GM23338 (cell line): ENCODE results near the gene NRG3. TPM values are rescaled to one million over a fixed set of nuclear protein-coding genes. Genes with fewer than 3 reads are reported as not detected.

ENCODE experiments used
- ATAC-seq: fragments of 200-7000 bp; cut with Tn5 transposase; 3 replicates; pipeline ENCODE4 v1.9.1; 2020
- DNase-seq: peaks from one replicate; pipeline ENCODE4 v3.0.0-alpha.2; 2015; ENCODE audit warnings: low spot score
- H2AFZ ChIP-seq: fragments of 200-600 bp; sonication (generic); 2 replicates; pipeline ENCODE4 v1.8.0; 2016; ENCODE audit warnings: antibody characterized with exemption, mild to moderate bottlenecking, moderate library complexity
- H3F3A ChIP-seq: fragments of 200-600 bp; sonication (generic); replicated peaks from 2 replicates; pipeline ENCODE4 v1.8.0; 2017; ENCODE audit warnings: antibody characterized with exemption, mixed run types, low read depth
- H3K27ac ChIP-seq: fragments of 200-600 bp; sonication (generic); 2 replicates; pipeline ENCODE4 v1.6.1; 2016; ENCODE audit warnings: low read depth
- H3K27me3 ChIP-seq: fragments of 200-600 bp; sonication (generic); 2 replicates; pipeline ENCODE4 v1.8.0; 2016; ENCODE audit warnings: mild to moderate bottlenecking, mixed run types, moderate library complexity; ENCODE audit not compliant: insufficient read depth
- H3K36me3 ChIP-seq: fragments of 200-600 bp; sonication (generic); 2 replicates; pipeline ENCODE4 v1.8.0; 2016; ENCODE audit warnings: mild to moderate bottlenecking; ENCODE audit not compliant: insufficient read depth
- H3K4me1 ChIP-seq: fragments of 200-600 bp; sonication (generic); 2 replicates; pipeline ENCODE4 v1.8.0; 2016; ENCODE audit warnings: mild to moderate bottlenecking, moderate library complexity; ENCODE audit not compliant: insufficient read depth
- H3K4me2 ChIP-seq: fragments of 200-600 bp; sonication (generic); 2 replicates; pipeline ENCODE4 v1.7.1; 2017; ENCODE audit warnings: mixed run types
- H3K4me3 ChIP-seq: fragments of 200-600 bp; sonication (generic); 2 replicates; pipeline ENCODE4 v1.6.1; 2016; ENCODE audit warnings: mixed run types
- H3K79me2 ChIP-seq: fragments of 200-600 bp; sonication (generic); replicated peaks from 2 replicates; pipeline ENCODE4 v1.8.0; 2017; ENCODE audit warnings: mild to moderate bottlenecking; ENCODE audit not compliant: insufficient read depth
- H3K9me2 ChIP-seq: fragments of 200-600 bp; sonication (generic); 2 replicates; pipeline ENCODE4 v1.8.0; 2017; ENCODE audit not compliant: insufficient read depth
- H4K20me1 ChIP-seq: fragments of 200-600 bp; sonication (generic); replicated peaks from 2 replicates; pipeline ENCODE4 v1.8.0; 2017; ENCODE audit warnings: mild to moderate bottlenecking; ENCODE audit not compliant: insufficient read depth
- H3K27ac Mint-ChIP-seq: 2 replicates; pipeline ENCODE4 v1.8.0; 2020; ENCODE audit warnings: inconsistent platforms, mild to moderate bottlenecking, moderate library complexity, mixed read lengths
- H3K27me3 Mint-ChIP-seq: 3 replicates; pipeline ENCODE4 v1.8.0; 2022; ENCODE audit warnings: low read depth, mild to moderate bottlenecking, moderate library complexity, mixed read lengths, inconsistent platforms; ENCODE audit not compliant: insufficient read depth, poor library complexity
- H3K36me3 Mint-ChIP-seq: 3 replicates; pipeline ENCODE4 v1.8.0; 2021; ENCODE audit warnings: low read depth, mild to moderate bottlenecking, inconsistent platforms, moderate library complexity, mixed read lengths
- H3K4me1 Mint-ChIP-seq: 3 replicates; pipeline ENCODE4 v1.8.0; 2020; ENCODE audit warnings: mild to moderate bottlenecking, inconsistent platforms, mixed read lengths
- H3K4me3 Mint-ChIP-seq: 3 replicates; pipeline ENCODE4 v1.8.0; 2021; ENCODE audit warnings: moderate library complexity, mild to moderate bottlenecking, inconsistent platforms, mixed read lengths
- H3K9me3 Mint-ChIP-seq: 3 replicates; pipeline ENCODE4 v1.8.0; 2020; ENCODE audit warnings: moderate library complexity, mild to moderate bottlenecking, inconsistent platforms, mixed read lengths
- CREB1 ChIP-seq: fragments of 250-450 bp; sonication (Bioruptor Pico); IDR thresholded peaks from 2 replicates; pipeline ENCODE4 v1.5.0; 2020; ENCODE audit warnings: low read depth, mild to moderate bottlenecking, moderate library complexity
- EZH2 ChIP-seq: fragments of 200-600 bp; sonication (generic); IDR thresholded peaks from one replicate; pipeline ENCODE4 v1.8.0; 2017; ENCODE audit warnings: antibody characterized with exemption, mild to moderate bottlenecking, low read depth; ENCODE audit not compliant: unreplicated experiment
- EZH2phosphoT487 ChIP-seq: fragments of 200-600 bp; sonication (generic); IDR thresholded peaks from one replicate; pipeline ENCODE4 v1.8.1; 2018; ENCODE audit warnings: antibody characterized with exemption; ENCODE audit not compliant: unreplicated experiment
- JUNB ChIP-seq: IDR thresholded peaks from one replicate; pipeline ENCODE4 v1.6.1; 2016; ENCODE audit warnings: antibody characterized with exemption; ENCODE audit not compliant: unreplicated experiment
- NANOG ChIP-seq: IDR thresholded peaks from 2 replicates; pipeline ENCODE4 v1.6.1; 2016; ENCODE audit warnings: antibody characterized with exemption, borderline replicate concordance
- POLR2AphosphoS5 ChIP-seq: IDR thresholded peaks from 2 replicates; pipeline ENCODE4 v1.6.1; 2016; ENCODE audit warnings: antibody characterized with exemption, low read depth
- STAT1 ChIP-seq: IDR thresholded peaks from one replicate; pipeline ENCODE4 v1.6.1; 2016; ENCODE audit warnings: antibody characterized with exemption; ENCODE audit not compliant: unreplicated experiment
- ZNF114 ChIP-seq: fragments of 250-450 bp; sonication (Bioruptor Pico); IDR thresholded peaks from 2 replicates; pipeline ENCODE4 v1.5.0; 2020; ENCODE audit warnings: mild to moderate bottlenecking, moderate library complexity
- polyA plus RNA-seq: library from polyadenylated mRNA; unstranded; fragments of >200 nt; fragmentation: Nextera tagmentation; extraction: Ambion mirVana; gene quantifications from 2 replicates; pipeline ENCODE4 v1.2.1, GENCODE V29; 2016
- total RNA-seq: library from RNA; depleted of rRNA; stranded (reverse); fragments of >200 nt; shearing (Covaris generic); gene quantifications from 2 replicates; pipeline ENCODE4 v1.2.3, GENCODE V29; 2014
- TF ChIP-seq, protein P1 (sequence below): IDR thresholded peaks from one replicate; pipeline ENCODE4 v1.6.1; 2018; ENCODE audit warnings: antibody characterized with exemption; ENCODE audit not compliant: unreplicated experiment
- TF ChIP-seq, protein P2 (sequence below): IDR thresholded peaks from 2 replicates; pipeline ENCODE4 v1.6.1; 2016; ENCODE audit warnings: antibody characterized with exemption
- TF ChIP-seq, protein P3 (sequence below): fragments of 250-450 bp; sonication (Bioruptor Pico); IDR thresholded peaks from 2 replicates; pipeline ENCODE4 v1.5.0; 2020; ENCODE audit warnings: mild to moderate bottlenecking, moderate library complexity
- TF ChIP-seq, protein P4 (sequence below), 2 experiments: fragments of 200-600 bp in 1 of 2; sonication (generic) in 1 of 2; conservative IDR thresholded peaks; 2 replicates each; pipeline versions ENCODE4 v1.5.1 to v1.6.1; 2016 to 2017; ENCODE audit warnings: antibody characterized with exemption in 2 of 2, low read depth in 2 of 2, mild to moderate bottlenecking in 2 of 2, moderate library complexity in 1 of 2

NRG3 gene
- total and polyA plus RNA-seq, 2 experiments from 2014 or later: 1.9 to 3.9 TPM

DNA sequence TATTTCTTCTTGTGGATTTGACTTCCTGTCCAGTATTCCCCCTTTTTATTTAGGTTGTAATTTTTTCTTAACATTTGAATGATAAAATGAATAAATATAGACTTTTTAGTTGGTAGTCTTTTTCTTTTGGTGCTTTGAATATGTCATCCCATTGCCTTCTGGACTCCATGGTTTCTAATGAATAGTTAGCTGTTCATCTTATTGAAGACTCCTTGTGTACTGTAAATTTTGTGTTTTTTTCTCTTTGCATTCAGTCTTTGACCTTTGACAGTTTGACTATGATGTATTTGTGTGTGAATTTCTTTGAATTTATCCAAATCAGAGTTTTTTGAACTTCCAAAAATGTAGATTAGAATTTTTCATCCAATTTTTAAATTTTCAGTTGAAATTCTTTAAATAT, 554.3 kb downstream of the NRG3 start:
- Mint-ChIP-seq H3K4me1 (no peaks in the 10 kb centered on the region), H3K27ac (no peak overlapping the region), H3K36me3 (peaks cover 7% of the 10 kb centered on the region; the same call in 2 of the 3 replicates), H3K4me3 (no peak overlapping the region), H3K9me3 (peaks cover 24% of the 10 kb centered on the region), H3K27me3 (peaks cover 2% of the 10 kb centered on the region)
- H3K9me2 ChIP-seq: no peaks in the 10 kb centered on the region
- no peaks in the 10 kb centered on the region for H3K27me3 ChIP-seq
- no peaks in the 10 kb centered on the region for H3F3A ChIP-seq
- H3K4me2 ChIP-seq: no peak overlapping the region
- ATAC-seq (no peak), DNase-seq (no peak)
- no peak overlapping the region for H3K4me3 ChIP-seq
- TF ChIP-seq, protein P1, sequence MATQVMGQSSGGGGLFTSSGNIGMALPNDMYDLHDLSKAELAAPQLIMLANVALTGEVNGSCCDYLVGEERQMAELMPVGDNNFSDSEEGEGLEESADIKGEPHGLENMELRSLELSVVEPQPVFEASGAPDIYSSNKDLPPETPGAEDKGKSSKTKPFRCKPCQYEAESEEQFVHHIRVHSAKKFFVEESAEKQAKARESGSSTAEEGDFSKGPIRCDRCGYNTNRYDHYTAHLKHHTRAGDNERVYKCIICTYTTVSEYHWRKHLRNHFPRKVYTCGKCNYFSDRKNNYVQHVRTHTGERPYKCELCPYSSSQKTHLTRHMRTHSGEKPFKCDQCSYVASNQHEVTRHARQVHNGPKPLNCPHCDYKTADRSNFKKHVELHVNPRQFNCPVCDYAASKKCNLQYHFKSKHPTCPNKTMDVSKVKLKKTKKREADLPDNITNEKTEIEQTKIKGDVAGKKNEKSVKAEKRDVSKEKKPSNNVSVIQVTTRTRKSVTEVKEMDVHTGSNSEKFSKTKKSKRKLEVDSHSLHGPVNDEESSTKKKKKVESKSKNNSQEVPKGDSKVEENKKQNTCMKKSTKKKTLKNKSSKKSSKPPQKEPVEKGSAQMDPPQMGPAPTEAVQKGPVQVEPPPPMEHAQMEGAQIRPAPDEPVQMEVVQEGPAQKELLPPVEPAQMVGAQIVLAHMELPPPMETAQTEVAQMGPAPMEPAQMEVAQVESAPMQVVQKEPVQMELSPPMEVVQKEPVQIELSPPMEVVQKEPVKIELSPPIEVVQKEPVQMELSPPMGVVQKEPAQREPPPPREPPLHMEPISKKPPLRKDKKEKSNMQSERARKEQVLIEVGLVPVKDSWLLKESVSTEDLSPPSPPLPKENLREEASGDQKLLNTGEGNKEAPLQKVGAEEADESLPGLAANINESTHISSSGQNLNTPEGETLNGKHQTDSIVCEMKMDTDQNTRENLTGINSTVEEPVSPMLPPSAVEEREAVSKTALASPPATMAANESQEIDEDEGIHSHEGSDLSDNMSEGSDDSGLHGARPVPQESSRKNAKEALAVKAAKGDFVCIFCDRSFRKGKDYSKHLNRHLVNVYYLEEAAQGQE: no peak
- TF ChIP-seq, protein P2, sequence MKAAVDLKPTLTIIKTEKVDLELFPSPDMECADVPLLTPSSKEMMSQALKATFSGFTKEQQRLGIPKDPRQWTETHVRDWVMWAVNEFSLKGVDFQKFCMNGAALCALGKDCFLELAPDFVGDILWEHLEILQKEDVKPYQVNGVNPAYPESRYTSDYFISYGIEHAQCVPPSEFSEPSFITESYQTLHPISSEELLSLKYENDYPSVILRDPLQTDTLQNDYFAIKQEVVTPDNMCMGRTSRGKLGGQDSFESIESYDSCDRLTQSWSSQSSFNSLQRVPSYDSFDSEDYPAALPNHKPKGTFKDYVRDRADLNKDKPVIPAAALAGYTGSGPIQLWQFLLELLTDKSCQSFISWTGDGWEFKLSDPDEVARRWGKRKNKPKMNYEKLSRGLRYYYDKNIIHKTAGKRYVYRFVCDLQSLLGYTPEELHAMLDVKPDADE: no peak
- TF ChIP-seq, protein P3, sequence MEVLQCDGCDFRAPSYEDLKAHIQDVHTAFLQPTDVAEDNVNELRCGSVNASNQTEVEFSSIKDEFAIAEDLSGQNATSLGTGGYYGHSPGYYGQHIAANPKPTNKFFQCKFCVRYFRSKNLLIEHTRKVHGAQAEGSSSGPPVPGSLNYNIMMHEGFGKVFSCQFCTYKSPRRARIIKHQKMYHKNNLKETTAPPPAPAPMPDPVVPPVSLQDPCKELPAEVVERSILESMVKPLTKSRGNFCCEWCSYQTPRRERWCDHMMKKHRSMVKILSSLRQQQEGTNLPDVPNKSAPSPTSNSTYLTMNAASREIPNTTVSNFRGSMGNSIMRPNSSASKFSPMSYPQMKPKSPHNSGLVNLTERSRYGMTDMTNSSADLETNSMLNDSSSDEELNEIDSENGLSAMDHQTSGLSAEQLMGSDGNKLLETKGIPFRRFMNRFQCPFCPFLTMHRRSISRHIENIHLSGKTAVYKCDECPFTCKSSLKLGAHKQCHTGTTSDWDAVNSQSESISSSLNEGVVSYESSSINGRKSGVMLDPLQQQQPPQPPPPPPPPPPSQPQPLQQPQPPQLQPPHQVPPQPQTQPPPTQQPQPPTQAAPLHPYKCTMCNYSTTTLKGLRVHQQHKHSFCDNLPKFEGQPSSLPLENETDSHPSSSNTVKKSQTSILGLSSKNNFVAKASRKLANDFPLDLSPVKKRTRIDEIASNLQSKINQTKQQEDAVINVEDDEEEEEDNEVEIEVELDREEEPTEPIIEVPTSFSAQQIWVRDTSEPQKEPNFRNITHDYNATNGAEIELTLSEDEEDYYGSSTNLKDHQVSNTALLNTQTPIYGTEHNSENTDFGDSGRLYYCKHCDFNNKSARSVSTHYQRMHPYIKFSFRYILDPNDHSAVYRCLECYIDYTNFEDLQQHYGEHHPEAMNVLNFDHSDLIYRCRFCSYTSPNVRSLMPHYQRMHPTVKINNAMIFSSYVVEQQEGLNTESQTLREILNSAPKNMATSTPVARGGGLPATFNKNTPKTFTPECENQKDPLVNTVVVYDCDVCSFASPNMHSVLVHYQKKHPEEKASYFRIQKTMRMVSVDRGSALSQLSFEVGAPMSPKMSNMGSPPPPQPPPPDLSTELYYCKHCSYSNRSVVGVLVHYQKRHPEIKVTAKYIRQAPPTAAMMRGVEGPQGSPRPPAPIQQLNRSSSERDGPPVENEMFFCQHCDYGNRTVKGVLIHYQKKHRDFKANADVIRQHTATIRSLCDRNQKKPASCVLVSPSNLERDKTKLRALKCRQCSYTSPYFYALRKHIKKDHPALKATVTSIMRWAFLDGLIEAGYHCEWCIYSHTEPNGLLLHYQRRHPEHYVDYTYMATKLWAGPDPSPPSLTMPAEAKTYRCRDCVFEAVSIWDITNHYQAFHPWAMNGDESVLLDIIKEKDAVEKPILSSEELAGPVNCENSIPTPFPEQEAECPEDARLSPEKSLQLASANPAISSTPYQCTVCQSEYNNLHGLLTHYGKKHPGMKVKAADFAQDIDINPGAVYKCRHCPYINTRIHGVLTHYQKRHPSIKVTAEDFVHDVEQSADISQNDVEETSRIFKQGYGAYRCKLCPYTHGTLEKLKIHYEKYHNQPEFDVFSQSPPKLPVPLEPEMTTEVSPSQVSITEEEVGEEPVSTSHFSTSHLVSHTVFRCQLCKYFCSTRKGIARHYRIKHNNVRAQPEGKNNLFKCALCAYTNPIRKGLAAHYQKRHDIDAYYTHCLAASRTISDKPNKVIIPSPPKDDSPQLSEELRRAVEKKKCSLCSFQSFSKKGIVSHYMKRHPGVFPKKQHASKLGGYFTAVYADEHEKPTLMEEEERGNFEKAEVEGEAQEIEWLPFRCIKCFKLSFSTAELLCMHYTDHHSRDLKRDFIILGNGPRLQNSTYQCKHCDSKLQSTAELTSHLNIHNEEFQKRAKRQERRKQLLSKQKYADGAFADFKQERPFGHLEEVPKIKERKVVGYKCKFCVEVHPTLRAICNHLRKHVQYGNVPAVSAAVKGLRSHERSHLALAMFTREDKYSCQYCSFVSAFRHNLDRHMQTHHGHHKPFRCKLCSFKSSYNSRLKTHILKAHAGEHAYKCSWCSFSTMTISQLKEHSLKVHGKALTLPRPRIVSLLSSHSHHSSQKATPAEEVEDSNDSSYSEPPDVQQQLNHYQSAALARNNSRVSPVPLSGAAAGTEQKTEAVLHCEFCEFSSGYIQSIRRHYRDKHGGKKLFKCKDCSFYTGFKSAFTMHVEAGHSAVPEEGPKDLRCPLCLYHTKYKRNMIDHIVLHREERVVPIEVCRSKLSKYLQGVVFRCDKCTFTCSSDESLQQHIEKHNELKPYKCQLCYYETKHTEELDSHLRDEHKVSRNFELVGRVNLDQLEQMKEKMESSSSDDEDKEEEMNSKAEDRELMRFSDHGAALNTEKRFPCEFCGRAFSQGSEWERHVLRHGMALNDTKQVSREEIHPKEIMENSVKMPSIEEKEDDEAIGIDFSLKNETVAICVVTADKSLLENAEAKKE: no peak
- no peak for TF ChIP-seq EZH2
- TF ChIP-seq NANOG: no peak
- no peak for TF ChIP-seq STAT1
- TF ChIP-seq, protein P4, sequence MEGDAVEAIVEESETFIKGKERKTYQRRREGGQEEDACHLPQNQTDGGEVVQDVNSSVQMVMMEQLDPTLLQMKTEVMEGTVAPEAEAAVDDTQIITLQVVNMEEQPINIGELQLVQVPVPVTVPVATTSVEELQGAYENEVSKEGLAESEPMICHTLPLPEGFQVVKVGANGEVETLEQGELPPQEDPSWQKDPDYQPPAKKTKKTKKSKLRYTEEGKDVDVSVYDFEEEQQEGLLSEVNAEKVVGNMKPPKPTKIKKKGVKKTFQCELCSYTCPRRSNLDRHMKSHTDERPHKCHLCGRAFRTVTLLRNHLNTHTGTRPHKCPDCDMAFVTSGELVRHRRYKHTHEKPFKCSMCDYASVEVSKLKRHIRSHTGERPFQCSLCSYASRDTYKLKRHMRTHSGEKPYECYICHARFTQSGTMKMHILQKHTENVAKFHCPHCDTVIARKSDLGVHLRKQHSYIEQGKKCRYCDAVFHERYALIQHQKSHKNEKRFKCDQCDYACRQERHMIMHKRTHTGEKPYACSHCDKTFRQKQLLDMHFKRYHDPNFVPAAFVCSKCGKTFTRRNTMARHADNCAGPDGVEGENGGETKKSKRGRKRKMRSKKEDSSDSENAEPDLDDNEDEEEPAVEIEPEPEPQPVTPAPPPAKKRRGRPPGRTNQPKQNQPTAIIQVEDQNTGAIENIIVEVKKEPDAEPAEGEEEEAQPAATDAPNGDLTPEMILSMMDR (conservative IDR thresholded peaks at IDR 0.05; ENCODE audit: low read depth in 2 of 2): no peak
- TF ChIP-seq JUNB: no peak
- no peak for TF ChIP-seq EZH2phosphoT487
- TF ChIP-seq ZNF114 (CRISPR knock-in tag): no peak
- TF ChIP-seq POLR2AphosphoS5: no peak
- no peak for TF ChIP-seq CREB1 (CRISPR knock-in tag)
- no peaks in the 10 kb centered on the region for H3K79me2 ChIP-seq
- H2AFZ ChIP-seq: no peak overlapping the region
- H3K27ac ChIP-seq: no peak overlapping the region
- H3K36me3 ChIP-seq: peaks cover 6% of the 10 kb centered on the region; the same call in 1 of the 2 replicates
- H3K4me1 ChIP-seq: no peaks in the 10 kb centered on the region
- H4K20me1 ChIP-seq: no peaks in the 10 kb centered on the region
